Spleen (tissue), 7 donors: ENCODE data around the gene MSI2.

Experiments
- CTCF ChIP-seq, 11 experiments: fragments of 200-600 bp in 7 of 11; fragments of 450-650 bp in 4 of 11; sonication (generic) in 4 of 11; IDR thresholded peaks in 8 of 11; conservative IDR thresholded peaks in 3 of 11; 1 replicate in 7 of 11; 2 replicates in 4 of 11; pipeline versions ENCODE4 v1.4.0 to v1.8.0; 2016 to 2021; ENCODE audit warnings: antibody characterized with exemption in 11 of 11, inconsistent platforms in 4 of 11, mild to moderate bottlenecking in 1 of 11
- POLR2A ChIP-seq, 3 donors: fragments of 450-650 bp; IDR thresholded peaks; one replicate each; pipeline ENCODE4 v1.5.1; 2017; ENCODE audit warnings: antibody characterized with exemption in 3 of 3, mild to moderate bottlenecking in 1 of 3
- POLR2AphosphoS5 ChIP-seq, 3 donors: sonication (generic); formaldehyde crosslinking; IDR thresholded peaks; one replicate each; pipeline ENCODE4 v1.5.1; 2017; ENCODE audit warnings: antibody characterized with exemption in 3 of 3
- donor health status: DM: no; HTN: no; CAD: no; lungs with moderate emphysema.
- donor health status: DM: no; HTN: no; CAD: no.
- donor health status: DM: no; HTN: no; CAD: no.

- TF ChIP-seq CTCF (IDR thresholded peaks at IDR 0.05 in 8 of 11, conservative IDR thresholded peaks at IDR 0.05 in 3 of 11) (no peak), POLR2AphosphoS5 (IDR thresholded peaks at IDR 0.05) (no peak), POLR2A (IDR thresholded peaks at IDR 0.05) (no peak)
These were observed 302.9 kb downstream of the MSI2 start for GRCh38 chr17:57559226-57559625.
